Astrocyte (in vitro differentiated cells and primary cell): ENCODE measurements around the gene MMP12.

ENCODE experiments used
- EZH2 ChIP-seq: IDR thresholded peaks from 2 replicates; pipeline ENCODE4 v1.6.1; 2012; ENCODE audit warnings: mild to moderate bottlenecking, low read length, inconsistent platforms; ENCODE audit not compliant: insufficient read depth
- TF ChIP-seq, protein P1 (sequence below): IDR thresholded peaks from 2 replicates; pipeline ENCODE4 v1.5.1; 2011; ENCODE audit warnings: low read depth, mild to moderate bottlenecking, inconsistent platforms, low read length, moderate library complexity; ENCODE audit not compliant: insufficient read depth

DNA sequence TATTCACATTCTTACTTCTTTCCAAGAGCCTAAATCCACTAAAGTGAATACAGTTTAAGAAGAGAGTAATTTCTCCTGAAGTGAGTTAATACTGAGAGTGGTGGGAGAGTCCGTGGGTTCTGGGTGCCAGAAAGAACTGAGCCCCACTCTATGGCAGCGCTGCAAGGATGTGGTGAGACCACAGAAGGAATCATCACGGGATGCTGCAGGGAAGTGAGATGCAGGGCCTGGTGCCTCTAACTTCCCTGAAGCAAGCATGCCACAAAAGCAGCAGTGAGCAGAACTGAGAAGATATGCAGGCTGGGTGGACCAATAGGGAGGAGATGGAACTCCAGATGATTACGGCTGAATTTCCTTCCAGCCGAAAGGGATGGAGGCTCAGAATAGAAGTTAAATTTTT, 5.0 kb upstream of the MMP12 start:
- TF ChIP-seq, protein P1, sequence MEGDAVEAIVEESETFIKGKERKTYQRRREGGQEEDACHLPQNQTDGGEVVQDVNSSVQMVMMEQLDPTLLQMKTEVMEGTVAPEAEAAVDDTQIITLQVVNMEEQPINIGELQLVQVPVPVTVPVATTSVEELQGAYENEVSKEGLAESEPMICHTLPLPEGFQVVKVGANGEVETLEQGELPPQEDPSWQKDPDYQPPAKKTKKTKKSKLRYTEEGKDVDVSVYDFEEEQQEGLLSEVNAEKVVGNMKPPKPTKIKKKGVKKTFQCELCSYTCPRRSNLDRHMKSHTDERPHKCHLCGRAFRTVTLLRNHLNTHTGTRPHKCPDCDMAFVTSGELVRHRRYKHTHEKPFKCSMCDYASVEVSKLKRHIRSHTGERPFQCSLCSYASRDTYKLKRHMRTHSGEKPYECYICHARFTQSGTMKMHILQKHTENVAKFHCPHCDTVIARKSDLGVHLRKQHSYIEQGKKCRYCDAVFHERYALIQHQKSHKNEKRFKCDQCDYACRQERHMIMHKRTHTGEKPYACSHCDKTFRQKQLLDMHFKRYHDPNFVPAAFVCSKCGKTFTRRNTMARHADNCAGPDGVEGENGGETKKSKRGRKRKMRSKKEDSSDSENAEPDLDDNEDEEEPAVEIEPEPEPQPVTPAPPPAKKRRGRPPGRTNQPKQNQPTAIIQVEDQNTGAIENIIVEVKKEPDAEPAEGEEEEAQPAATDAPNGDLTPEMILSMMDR, result no peak
- no peak for TF ChIP-seq EZH2
